B cell (primary cell): ENCODE measurements around the gene MYADML2.

Experiments
- EZH2 ChIP-seq: IDR thresholded peaks from 2 replicates; pipeline ENCODE4 v1.6.1; 2012; ENCODE audit warnings: borderline replicate concordance, low read depth, mild to moderate bottlenecking, moderate library complexity, low read length; ENCODE audit not compliant: insufficient read depth, poor library complexity, severe bottlenecking
- TF ChIP-seq, protein P1 (sequence below): fragments of 200-600 bp; IDR thresholded peaks from one replicate; pipeline ENCODE4 v1.8.0; 2022; ENCODE audit warnings: antibody characterized with exemption, mild to moderate bottlenecking

DNA sequence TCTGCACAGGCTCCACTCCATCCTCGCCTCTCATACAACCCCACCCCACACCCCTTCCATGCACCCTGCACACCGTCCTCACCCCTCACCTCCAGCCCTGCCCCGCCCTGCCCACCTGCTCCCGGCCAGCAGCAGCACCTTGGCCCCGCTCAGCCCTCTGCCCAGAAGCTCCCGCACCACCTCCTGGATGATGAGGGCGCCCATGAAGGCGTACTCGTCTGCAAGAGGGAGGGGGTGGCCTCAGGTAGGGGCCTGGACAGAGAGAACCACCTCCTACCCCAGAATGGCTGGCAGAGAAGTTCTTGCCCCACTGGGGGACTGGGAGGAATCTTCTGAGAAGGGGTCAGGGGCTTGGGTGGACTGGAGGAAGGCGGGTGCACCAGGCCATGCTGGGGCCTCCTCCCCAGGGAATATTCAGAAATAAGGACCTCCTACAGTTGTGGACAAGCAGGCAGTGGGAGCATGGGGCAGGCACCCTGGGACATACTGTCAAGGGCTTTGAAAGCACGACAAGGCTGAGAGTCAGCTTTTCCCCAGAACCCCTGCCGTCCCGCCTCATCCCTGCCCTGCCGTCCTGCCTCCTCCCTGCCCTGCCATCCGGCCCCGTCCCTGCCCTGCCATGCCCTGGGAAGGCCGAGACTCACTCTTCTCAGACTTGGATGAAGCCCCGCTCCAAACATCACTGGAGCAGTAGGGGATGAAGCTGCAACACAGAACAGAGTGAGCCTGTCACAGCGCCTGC lies 10.8 kb upstream of the MYADML2 start:
- TF ChIP-seq, protein P1, sequence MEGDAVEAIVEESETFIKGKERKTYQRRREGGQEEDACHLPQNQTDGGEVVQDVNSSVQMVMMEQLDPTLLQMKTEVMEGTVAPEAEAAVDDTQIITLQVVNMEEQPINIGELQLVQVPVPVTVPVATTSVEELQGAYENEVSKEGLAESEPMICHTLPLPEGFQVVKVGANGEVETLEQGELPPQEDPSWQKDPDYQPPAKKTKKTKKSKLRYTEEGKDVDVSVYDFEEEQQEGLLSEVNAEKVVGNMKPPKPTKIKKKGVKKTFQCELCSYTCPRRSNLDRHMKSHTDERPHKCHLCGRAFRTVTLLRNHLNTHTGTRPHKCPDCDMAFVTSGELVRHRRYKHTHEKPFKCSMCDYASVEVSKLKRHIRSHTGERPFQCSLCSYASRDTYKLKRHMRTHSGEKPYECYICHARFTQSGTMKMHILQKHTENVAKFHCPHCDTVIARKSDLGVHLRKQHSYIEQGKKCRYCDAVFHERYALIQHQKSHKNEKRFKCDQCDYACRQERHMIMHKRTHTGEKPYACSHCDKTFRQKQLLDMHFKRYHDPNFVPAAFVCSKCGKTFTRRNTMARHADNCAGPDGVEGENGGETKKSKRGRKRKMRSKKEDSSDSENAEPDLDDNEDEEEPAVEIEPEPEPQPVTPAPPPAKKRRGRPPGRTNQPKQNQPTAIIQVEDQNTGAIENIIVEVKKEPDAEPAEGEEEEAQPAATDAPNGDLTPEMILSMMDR: no peak
- TF ChIP-seq EZH2: no peak
